HG03342 (cell line): ENCODE data around the gene PPP5C.

ENCODE experiments used
- ATAC-seq: cut with Tn5 transposase; IDR thresholded peaks from one replicate; pipeline ENCODE4 v1.9.1; 2021; ENCODE audit warnings: mild to moderate bottlenecking, moderate library complexity; ENCODE audit not compliant: unreplicated experiment

PPP5C gene

DNA sequence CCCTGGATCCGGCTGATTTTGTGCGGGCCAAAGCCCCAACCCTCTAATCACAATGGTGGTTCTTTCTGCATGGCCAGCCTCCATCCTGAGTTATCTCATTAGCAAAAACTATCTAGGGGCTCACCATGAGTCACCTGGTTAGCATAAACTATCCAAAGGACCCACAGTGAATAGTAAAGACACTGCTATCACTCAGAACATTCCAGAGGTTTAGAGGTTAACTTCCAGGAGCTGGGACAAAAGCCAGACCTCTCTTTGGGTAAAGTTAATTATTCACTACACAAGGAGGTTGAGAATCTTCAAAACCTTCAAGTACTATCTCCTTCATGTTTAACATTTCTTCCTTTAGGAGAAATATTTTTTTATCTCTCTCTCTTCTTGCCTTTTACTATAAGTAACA is 18.8 kb upstream of the PPP5C start:
- ATAC-seq, result no peak

- no peak for ATAC-seq
These were observed 16.5 kb upstream of the PPP5C start for GRCh38 chr19:46330319-46330918.

- ATAC-seq, result no peak
These were observed 9.4 kb upstream of the PPP5C start for GRCh38 chr19:46337487-46337886.

DNA sequence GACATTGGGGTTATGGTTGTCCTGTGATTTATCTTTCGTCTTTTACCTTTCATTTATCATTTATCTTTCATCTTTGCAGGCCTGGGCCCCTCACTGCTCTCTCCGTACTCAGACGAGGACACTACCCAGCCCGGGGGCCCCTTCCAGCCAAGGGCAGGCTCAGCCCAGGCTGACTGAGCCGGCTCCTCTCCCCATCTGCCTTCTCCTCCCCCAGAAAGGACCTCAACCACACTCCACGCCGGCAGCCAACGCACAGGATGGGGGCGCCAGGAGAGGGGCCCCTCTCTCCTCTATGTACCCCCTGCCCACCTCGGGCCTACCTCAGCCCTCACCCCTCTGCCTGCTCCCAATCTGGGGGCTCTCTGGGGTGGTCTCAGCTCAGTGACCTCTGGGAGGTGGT is 7.4 kb upstream of the PPP5C start:
- ATAC-seq, result no peak

- no peak for ATAC-seq
These were observed 6.7 kb upstream of the PPP5C start for GRCh38 chr19:46340051-46340659.

GRCh38 chr19:46341937-46342336 is 5.0 kb upstream of the PPP5C start:
- no peak for ATAC-seq

- ATAC-seq, result no peak
These were observed 2.5 kb upstream of the PPP5C start for GRCh38 chr19:46344363-46344762.

- ATAC-seq, result no peak
These were observed 1.7 kb upstream of the PPP5C start for GRCh38 chr19:46345157-46345556.

GRCh38 chr19:46347572-46347883 is 641 bp downstream of the PPP5C start:
- ATAC-seq, result no peak

DNA sequence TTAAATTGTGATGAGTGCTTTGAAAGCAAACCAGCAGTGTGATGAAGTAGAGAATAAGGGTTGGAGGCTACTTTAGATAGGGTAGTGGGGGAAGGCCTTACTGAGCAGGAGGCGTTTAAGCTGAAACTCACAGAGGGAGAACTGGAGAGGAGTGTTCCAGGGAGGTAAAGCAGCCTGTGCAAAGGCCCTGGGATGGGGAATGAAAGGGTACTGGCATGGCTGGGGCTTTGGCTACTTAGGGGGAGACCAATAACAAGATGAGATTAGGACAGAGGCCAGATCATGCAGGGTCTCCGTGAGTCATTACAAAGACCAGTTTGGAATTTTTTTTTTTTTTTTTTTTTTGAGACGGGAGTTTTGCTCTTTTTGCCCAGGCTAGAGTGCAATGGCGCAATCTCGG is 1.1 kb downstream of the PPP5C start:
- no peak for ATAC-seq

- ATAC-seq, result no peak
These were observed 2.6 kb downstream of the PPP5C start for GRCh38 chr19:46349311-46349993.

GRCh38 chr19:46350029-46350757 is 3.3 kb downstream of the PPP5C start:
- ATAC-seq, result no peak

DNA sequence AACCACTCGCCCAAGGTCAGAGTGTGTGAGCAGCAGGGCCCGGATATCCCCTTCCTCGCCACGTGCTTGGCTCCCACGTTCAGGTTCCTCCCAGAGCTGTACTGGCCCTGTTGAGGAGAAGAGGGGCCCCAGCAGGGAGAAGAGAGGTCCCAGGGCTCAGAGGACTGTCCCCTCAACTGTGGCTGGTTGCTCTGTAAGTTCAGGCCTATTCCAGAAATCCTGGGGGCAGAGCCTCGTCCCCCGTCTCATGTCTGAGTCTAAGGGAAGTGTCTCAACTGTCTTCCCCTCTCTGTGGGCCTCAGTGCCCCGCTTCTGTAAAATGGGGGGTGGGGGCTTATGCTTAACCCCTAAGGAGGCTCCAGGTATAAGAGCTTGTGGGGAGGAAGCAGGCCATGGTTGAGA is 3.9 kb downstream of the PPP5C start:
- ATAC-seq, result no peak

GRCh38 chr19:46351241-46352041 is 4.6 kb downstream of the PPP5C start:
- no peak for ATAC-seq

- ATAC-seq, result no peak
These were observed 7.0 kb downstream of the PPP5C start for GRCh38 chr19:46353730-46354528.

- ATAC-seq, result no peak
These were observed 8.6 kb downstream of the PPP5C start for GRCh38 chr19:46355234-46356148.

DNA sequence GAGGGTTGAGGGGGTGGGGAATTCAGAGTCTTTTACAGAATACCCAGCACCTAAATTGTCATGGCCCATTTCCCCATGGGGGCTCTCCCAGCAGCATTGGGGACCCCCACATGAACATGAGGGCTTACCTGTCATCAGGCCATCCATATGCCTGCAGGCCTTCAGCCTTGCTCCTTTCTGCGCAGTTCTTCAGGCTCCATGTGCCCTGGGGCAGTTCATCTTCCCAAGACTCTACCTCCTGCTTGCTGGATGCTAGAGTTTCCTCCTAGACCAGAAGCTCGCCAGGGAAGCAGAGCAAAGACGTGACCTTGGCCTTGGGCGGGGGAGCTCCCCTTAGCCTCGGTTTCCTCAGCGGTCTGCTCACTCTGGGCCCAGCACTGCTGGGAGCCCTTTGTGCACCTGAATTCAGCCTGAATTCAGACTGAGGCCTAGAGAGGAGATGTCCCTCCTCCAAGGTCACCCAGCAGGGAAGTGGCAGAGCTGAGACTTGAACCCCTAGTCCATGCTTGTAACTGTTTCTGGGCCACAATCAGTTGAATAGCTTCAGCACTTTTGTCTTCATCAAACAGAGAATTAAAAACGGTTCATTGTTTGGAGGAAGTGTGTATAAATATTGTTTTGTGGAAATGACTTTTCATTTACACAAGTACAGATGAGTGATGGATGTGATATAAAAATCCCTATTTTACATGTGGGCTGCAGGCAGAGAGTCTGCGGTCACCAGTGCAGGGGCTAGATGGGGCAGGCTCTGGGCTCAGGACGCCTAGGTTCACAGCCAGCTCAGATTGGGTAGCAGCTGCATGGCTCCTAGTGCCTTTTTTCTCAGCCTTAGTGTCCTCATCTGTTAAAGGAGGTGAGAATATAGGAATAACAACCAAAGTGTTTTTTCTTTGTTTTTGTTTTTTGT is 9.5 kb downstream of the PPP5C start:
- no peak for ATAC-seq

DNA sequence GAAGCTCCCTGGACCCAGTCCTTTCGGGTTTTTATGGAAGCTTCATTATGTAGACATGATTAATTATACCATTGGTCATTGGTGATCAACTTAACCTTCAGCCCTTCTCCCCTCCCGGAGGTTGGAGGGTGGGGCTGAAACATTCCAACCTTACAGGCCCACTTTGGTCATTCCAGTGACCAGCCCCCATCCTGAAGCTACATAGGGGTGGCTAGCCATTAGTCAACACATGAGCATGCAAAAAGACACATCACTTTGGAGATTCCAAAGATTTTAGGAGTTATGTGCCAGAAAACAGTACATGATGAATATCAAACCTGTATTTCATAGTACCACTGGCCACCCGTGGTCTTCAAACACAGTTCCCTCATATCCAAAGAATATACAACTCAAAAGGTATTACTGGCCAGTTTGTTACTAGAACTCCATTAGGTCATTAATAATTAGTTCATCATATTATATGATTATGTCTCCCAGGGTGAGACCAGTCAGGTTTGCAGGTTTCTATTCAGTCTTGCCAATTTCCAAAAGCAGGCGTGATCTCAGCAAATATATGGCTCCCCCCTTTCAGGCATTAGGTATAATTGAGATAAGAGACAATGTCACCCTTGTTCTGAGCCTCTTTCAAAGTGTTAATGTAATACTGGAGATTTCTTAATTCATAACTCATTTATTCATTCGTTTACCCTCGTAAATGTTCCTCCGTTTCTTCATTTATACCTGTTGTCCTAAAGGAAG is 11.1 kb downstream of the PPP5C start:
- ATAC-seq, result no peak
